BJ (cell line): ENCODE data around the gene SOX4. TPM values are rescaled to one million over a fixed set of nuclear protein-coding genes. Genes with fewer than 3 reads are reported as not detected.
"Not testable (repeated sequence)": the region's sequence is repeated elsewhere in the genome, so short reads cannot be mapped to it uniquely, and the experiment has no call there.

Experiments used
- CTCF ChIA-PET: fragments of 350-600 bp; formaldehyde crosslinking; extraction: SDS; loops from one replicate; lab custom pipeline; 2021; ENCODE audit warnings: antibody characterized with exemption, inconsistent platforms; lab: Yijun Ruan, JAX
- POLR2A ChIA-PET: fragments of 300-600 bp; sonication (Branson Sonifier 250); formaldehyde crosslinking; extraction: SDS; loops from one replicate; lab custom pipeline; 2021; ENCODE audit warnings: antibody characterized with exemption; lab: Charles Lee
- DNase-seq: peaks from one replicate; pipeline ENCODE4 v3.0.0-alpha.2; 2011; ENCODE audit warnings: low read depth
- H3K27me3 ChIP-seq: 2 replicates; pipeline ENCODE4 v1.6.0; 2011; ENCODE audit warnings: low read length; ENCODE audit not compliant: control insufficient read depth, insufficient read depth
- H3K36me3 ChIP-seq: 2 replicates; pipeline ENCODE4 v1.5.1; 2011; ENCODE audit warnings: low read length; ENCODE audit not compliant: control insufficient read depth, insufficient read depth
- H3K4me3 ChIP-seq: 2 replicates; pipeline ENCODE4 v1.5.1; 2011; ENCODE audit warnings: low read depth, mild to moderate bottlenecking, control low read depth, low read length
- CTCF ChIP-seq: IDR thresholded peaks from 2 replicates; pipeline ENCODE4 v1.5.1; 2011; ENCODE audit warnings: low read depth, mild to moderate bottlenecking, control low read depth, inconsistent platforms, low read length, moderate library complexity; ENCODE audit not compliant: insufficient read depth
- polyA minus RNA-seq: library from RNA; depleted of rRNA, polyadenylated mRNA; stranded (reverse); fragments of >200 nt; gene quantifications from 2 replicates; pipeline ENCODE4 v1.2.3, GENCODE V29; 2011; rRNA and poly(A)+ RNA removed
- polyA plus RNA-seq: library from polyadenylated mRNA; depleted of rRNA; stranded (reverse); fragments of >200 nt; gene quantifications from 2 replicates; pipeline ENCODE4 v1.2.3, GENCODE V29; 2011; rRNA removed

Gene SOX4
- 2.4 and 2.9 TPM in 2 replicates for polyA plus RNA-seq
- polyA minus RNA-seq = 2.5 and 3.1 TPM in 2 replicates

DNA sequence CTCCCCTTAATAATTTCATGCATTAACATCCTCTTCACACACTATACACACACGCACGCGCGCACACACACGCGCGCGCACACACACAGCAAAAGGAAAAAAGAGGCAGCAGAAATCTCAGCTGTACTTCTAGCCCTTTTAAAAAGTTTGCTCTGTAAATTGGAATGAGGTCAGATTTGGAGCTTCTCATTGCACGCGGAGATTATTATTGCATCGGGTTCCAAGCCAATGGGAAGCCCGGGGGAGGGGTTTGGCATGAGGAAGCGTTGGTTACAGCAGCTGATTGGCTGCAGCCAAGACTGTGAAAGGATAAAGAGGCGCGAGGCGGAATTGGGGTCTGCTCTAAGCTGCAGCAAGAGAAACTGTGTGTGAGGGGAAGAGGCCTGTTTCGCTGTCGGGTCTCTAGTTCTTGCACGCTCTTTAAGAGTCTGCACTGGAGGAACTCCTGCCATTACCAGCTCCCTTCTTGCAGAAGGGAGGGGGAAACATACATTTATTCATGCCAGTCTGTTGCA is at the start of gene SOX4:
Gene SOX4, plus strand, starts transcription at position 340 of the 515 bp plus-strand sequence. CDS start 784 bp downstream, outside the sequence.
- no peaks in the 10 kb centered on the region for H3K27me3 ChIP-seq
- POLR2A ChIA-PET = interaction anchor here (0.5 to 1.0 kb wide), 4 partner anchors 331 to 1234 kb away, joined by 4 to 5 read pairs (median 4); no protein-coding TSS in a partner anchor
- no peak for TF ChIP-seq CTCF
- peak within 1 kb of the TSS; percentile 64 for H3K4me3 ChIP-seq
- CTCF ChIA-PET = interaction anchor here (0.9 to 1.3 kb wide), 4 partner anchors 717 to 1033 kb away, joined by 3 to 8 read pairs (median 4); no protein-coding TSS in a partner anchor
- H3K36me3 ChIP-seq = no peaks in the 10 kb centered on the region
- DNase-seq = peak; percentile 85

- CTCF ChIA-PET, H3K27me3 ChIP-seq, H3K4me3 ChIP-seq, H3K36me3 ChIP-seq, POLR2A ChIA-PET, DNase-seq: not testable (repeated sequence)
Observed at GRCh38 chr6:21552286-21552685, 41.3 kb upstream of the SOX4 start.

GRCh38 chr6:21554286-21554685 is 39.3 kb upstream of the SOX4 start:
- no peak for TF ChIP-seq CTCF
- Histone ChIP-seq H3K4me3 (no peak overlapping the region), H3K36me3 (no peaks in the 10 kb centered on the region), H3K27me3 (no peaks in the 10 kb centered on the region)
- CTCF ChIA-PET = no interaction called here
- POLR2A ChIA-PET = no interaction called here
- no peak for DNase-seq

GRCh38 chr6:21555197-21555596 is 38.4 kb upstream of the SOX4 start:
- CTCF ChIA-PET = no interaction called here

DNA sequence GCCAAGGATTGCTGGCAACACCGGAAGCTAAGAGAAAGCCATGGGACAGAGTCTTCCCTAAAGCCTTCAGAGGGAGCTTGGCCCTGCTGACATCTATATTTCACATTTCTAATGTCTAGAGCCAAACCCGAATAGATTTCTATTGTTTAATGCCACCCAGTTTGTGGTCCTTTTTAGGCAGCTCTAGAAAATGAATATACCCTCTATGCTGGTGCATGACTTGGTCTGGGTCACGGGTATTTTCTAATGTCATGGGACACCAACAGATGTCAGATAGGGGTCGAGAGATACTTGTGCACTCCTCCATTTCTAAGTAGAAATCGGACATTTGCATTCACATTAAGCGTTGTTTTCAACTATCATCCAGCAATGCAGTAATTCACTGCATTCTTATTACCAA is 37.0 kb upstream of the SOX4 start:
- Histone ChIP-seq H3K36me3 (no peaks in the 10 kb centered on the region), H3K27me3 (no peaks in the 10 kb centered on the region), H3K4me3 (no peak overlapping the region)
- POLR2A ChIA-PET = no interaction called here
- CTCF ChIA-PET = interaction anchor here (1.3 kb wide), 1 partner anchor 11 kb away, joined by 3 read pairs; no protein-coding TSS in a partner anchor
- DNase-seq = no peak
- no peak for TF ChIP-seq CTCF

More at GRCh38 chr6:21555197-21555596, 38.4 kb upstream of the SOX4 start:
- no peak for TF ChIP-seq CTCF
- no peak overlapping the region for H3K4me3 ChIP-seq
- no peaks in the 10 kb centered on the region for H3K36me3 ChIP-seq
- no peak for DNase-seq
- H3K27me3 ChIP-seq = no peaks in the 10 kb centered on the region
- POLR2A ChIA-PET = no interaction called here
